Measurements from ENCODE around the gene FAM83G. TPM values are rescaled to one million over a fixed set of nuclear protein-coding genes. Genes with fewer than 3 reads are reported as not detected.

The FAM83G gene
- total RNA-seq, 1 donor from 2014 or later, result 2.2 TPM

DNA sequence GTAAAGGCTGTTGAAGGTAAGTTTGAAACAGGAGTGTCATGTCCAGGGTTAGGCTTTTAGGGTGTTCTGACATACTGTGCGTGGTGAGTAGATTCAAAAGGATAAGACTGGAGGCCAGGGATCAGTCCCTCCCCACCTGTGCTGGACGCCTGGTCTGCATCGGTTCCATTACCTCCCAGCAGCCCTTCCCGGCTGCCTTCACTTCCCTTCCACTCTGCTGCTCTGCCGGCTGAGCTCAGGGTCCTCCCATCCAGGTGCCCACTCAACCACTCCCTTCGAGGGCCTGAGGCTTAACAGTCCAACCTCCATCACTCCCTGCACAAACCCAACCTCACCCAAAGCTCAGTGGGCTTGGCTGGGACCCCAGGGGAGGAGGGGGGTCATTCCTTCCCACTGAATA lies 56.7 kb downstream of the FAM83G start:
- DNase-seq, result no peak
- Histone ChIP-seq H3K9me3 (replicated peaks) (no peaks in the 10 kb centered on the region), H3K27ac (replicated peaks) (no peak overlapping the region), H3K36me3 (no peaks in the 10 kb centered on the region), H3K27me3 (ENCODE audit: low read depth) (no peaks in the 10 kb centered on the region), H3K4me1 (peaks cover 25% of the 10 kb centered on the region), H3K4me3 (no peak overlapping the region)
- TF ChIP-seq, protein P1, sequence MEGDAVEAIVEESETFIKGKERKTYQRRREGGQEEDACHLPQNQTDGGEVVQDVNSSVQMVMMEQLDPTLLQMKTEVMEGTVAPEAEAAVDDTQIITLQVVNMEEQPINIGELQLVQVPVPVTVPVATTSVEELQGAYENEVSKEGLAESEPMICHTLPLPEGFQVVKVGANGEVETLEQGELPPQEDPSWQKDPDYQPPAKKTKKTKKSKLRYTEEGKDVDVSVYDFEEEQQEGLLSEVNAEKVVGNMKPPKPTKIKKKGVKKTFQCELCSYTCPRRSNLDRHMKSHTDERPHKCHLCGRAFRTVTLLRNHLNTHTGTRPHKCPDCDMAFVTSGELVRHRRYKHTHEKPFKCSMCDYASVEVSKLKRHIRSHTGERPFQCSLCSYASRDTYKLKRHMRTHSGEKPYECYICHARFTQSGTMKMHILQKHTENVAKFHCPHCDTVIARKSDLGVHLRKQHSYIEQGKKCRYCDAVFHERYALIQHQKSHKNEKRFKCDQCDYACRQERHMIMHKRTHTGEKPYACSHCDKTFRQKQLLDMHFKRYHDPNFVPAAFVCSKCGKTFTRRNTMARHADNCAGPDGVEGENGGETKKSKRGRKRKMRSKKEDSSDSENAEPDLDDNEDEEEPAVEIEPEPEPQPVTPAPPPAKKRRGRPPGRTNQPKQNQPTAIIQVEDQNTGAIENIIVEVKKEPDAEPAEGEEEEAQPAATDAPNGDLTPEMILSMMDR (IDR thresholded peaks at IDR 0.05; ENCODE audit: borderline replicate concordance), result no peak
- intact Hi-C loops (cut with micrococcal nuclease), result no loop called here

- no peak for DNase-seq
- TF ChIP-seq, protein P1 (IDR thresholded peaks at IDR 0.05; ENCODE audit: borderline replicate concordance), result no peak
- no peaks in the 10 kb centered on the region for H3K9me3 ChIP-seq (replicated peaks)
- H3K27ac ChIP-seq (replicated peaks), result no peak overlapping the region
- no peak overlapping the region for H3K4me3 ChIP-seq
- H3K36me3 ChIP-seq, result no peaks in the 10 kb centered on the region
- H3K27me3 ChIP-seq (ENCODE audit: low read depth), result no peaks in the 10 kb centered on the region
- intact Hi-C loops (cut with micrococcal nuclease), result no loop called here
- peaks cover 25% of the 10 kb centered on the region for H3K4me1 ChIP-seq
These were observed 58.0 kb downstream of the FAM83G start for GRCh38 chr17:18946536-18946935.

- TF ChIP-seq, protein P1 (IDR thresholded peaks at IDR 0.05; ENCODE audit: borderline replicate concordance), result no peak
These were observed 59.9 kb downstream of the FAM83G start for GRCh38 chr17:18944646-18945045.

GRCh38 chr17:18938692-18939023 lies 65.9 kb downstream of the FAM83G start:
- Histone ChIP-seq H3K27ac (replicated peaks) (no peak overlapping the region), H3K36me3 (no peaks in the 10 kb centered on the region), H3K27me3 (ENCODE audit: low read depth) (peaks cover 19% of the 10 kb centered on the region), H3K4me3 (no peak overlapping the region), H3K9me3 (replicated peaks) (no peaks in the 10 kb centered on the region), H3K4me1 (no peaks in the 10 kb centered on the region)
- intact Hi-C loops (cut with micrococcal nuclease), result no loop called here
- DNase-seq, result no peak
- TF ChIP-seq, protein P1 (IDR thresholded peaks at IDR 0.05; ENCODE audit: borderline replicate concordance), result no peak

More at GRCh38 chr17:18944646-18945045, 59.9 kb downstream of the FAM83G start:
- no peak for DNase-seq
- H3K27ac ChIP-seq (replicated peaks), result no peak overlapping the region
- no peaks in the 10 kb centered on the region for H3K36me3 ChIP-seq
- intact Hi-C loops (cut with micrococcal nuclease), result no loop called here
- no peaks in the 10 kb centered on the region for H3K9me3 ChIP-seq (replicated peaks)
- peaks cover 8% of the 10 kb centered on the region for H3K27me3 ChIP-seq (ENCODE audit: low read depth)
- no peak overlapping the region for H3K4me3 ChIP-seq
- H3K4me1 ChIP-seq, result peaks cover 10% of the 10 kb centered on the region

DNA sequence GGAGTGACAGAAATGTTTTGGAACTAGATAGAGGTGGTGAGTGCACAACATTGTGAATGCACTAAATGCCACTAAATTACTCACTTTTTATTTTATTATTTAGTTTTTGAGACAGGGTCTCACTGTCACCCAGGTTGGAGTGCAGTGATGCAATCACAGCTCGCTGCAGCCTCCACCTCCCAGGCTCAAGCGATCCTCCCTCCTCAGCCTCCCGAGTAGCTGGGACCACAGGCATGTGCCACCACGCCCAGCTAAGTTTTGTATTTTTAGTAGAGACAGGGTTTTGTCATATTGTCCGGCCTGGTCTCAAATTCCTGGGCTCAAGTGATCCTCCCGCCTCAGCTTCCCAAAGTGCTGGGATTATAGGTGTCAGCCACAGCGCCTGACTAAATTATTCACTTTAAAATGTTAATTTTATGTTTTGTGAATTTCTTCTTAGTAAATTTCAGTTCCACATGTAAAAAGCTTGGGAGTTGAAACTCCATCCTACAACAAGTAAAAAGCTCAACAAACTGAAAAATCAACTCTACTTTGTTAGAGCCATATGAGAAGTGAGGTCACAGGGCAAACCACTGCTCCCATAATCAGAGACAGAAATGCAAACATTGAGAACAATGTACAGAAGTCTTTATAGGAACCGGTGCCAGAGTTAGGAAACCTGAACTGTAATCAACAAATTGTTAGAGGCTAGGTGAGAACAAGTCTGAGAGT lies 66.4 kb downstream of the FAM83G start:
- Histone ChIP-seq H3K36me3 (no peaks in the 10 kb centered on the region), H3K27me3 (ENCODE audit: low read depth) (peaks cover 19% of the 10 kb centered on the region), H3K9me3 (replicated peaks) (no peaks in the 10 kb centered on the region), H3K4me1 (no peaks in the 10 kb centered on the region), H3K27ac (replicated peaks) (no peak overlapping the region), H3K4me3 (no peak overlapping the region)
- intact Hi-C loops (cut with micrococcal nuclease), result no loop called here
- no peak for DNase-seq
- TF ChIP-seq, protein P1 (IDR thresholded peaks at IDR 0.05; ENCODE audit: borderline replicate concordance), result no peak

Data from left ventricle myocardium inferior (tissue), 1 donor.